ENCODE measurements around the gene RTF2. TPM values are rescaled to one million over a fixed set of nuclear protein-coding genes. Genes with fewer than 3 reads are reported as not detected.

The RTF2 gene
- total and polyA plus RNA-seq, 8 donors = 68.2 to 133 (median 127) TPM

DNA sequence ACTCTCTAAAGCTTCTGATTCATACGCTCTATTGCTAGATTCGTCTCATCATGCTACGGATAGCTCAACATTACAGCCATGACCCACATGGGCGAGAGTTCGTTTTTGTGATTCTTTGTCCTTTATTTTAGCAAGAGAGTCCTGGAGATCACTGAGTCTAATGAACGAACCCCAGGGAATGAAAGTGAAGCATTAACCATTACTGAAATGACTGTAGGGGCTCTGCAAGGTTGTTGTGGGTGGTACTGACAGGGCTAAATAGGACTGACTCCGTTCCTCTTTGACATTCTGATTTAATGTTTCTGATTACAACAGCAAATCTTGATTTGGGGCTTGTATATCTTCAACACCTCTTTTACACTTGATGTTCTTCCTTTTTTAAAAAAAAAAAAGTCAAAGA, 13.7 kb upstream of the RTF2 start:
- intact Hi-C loops (cut with DNase I) = loop anchor here in 1 of 2 donors (10.0 kb wide), 1 partner anchor 60 kb away; the partner anchor contains the start of genes AURKA and CSTF1
- Histone ChIP-seq H3K4me1 (no peaks in the 10 kb centered on the region), H3K4me3 (no peak overlapping the region), H3K9me3 (no peaks in the 10 kb centered on the region), H3K27ac (no peak overlapping the region), H3K36me3 (peaks cover 0 to 21% of the 10 kb centered on the region in 2 donors), H3K27me3 (peaks cover 0 to 7% of the 10 kb centered on the region in 2 donors)
- no peak for ATAC-seq
- DNase-seq = no peak
- TF ChIP-seq, protein P1, sequence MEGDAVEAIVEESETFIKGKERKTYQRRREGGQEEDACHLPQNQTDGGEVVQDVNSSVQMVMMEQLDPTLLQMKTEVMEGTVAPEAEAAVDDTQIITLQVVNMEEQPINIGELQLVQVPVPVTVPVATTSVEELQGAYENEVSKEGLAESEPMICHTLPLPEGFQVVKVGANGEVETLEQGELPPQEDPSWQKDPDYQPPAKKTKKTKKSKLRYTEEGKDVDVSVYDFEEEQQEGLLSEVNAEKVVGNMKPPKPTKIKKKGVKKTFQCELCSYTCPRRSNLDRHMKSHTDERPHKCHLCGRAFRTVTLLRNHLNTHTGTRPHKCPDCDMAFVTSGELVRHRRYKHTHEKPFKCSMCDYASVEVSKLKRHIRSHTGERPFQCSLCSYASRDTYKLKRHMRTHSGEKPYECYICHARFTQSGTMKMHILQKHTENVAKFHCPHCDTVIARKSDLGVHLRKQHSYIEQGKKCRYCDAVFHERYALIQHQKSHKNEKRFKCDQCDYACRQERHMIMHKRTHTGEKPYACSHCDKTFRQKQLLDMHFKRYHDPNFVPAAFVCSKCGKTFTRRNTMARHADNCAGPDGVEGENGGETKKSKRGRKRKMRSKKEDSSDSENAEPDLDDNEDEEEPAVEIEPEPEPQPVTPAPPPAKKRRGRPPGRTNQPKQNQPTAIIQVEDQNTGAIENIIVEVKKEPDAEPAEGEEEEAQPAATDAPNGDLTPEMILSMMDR (IDR thresholded peaks at IDR 0.05) = no peak

GRCh38 chr20:56458206-56458821, 10.1 kb upstream of the RTF2 start:
- Histone ChIP-seq H3K27ac (no peak overlapping the region), H3K9me3 (no peaks in the 10 kb centered on the region), H3K36me3 (peaks cover 0 to 12% of the 10 kb centered on the region in 2 donors), H3K4me1 (peaks cover 0 to 9% of the 10 kb centered on the region in 2 donors), H3K27me3 (peaks cover 0 to 7% of the 10 kb centered on the region in 2 donors), H3K4me3 (no peak overlapping the region)
- TF ChIP-seq, protein P1 (IDR thresholded peaks at IDR 0.05) = no peak
- ATAC-seq (no peak), DNase-seq (no peak)
- intact Hi-C loops (cut with DNase I) = loop anchor here in 1 of 2 donors (10.0 kb wide), 1 partner anchor 64 kb away; the partner anchor contains the start of genes AURKA and CSTF1

DNA sequence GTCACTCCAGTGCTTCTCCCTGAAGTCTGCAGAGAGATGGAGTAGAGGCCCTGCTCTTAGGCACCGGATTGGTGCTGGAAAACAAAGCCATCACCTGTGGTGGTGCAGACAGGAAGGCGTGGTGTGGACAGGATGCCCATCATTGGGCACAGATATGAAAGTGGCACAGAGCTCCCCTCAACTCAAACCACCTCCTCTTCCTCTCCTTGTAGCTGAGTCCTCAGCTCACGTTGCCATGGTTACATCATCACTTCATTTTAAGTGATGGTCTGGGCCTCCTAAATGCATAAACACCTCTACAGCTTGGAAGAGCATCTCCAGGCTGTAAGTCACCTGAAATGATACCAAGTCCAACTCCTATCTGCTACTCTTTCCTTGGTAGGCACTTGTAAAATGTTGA, 8.0 kb upstream of the RTF2 start:
- Histone ChIP-seq H3K36me3 (peaks cover 0 to 12% of the 10 kb centered on the region in 2 donors), H3K27me3 (peaks cover 0 to 7% of the 10 kb centered on the region in 2 donors), H3K4me3 (no peak overlapping the region), H3K27ac (peak overlapping the region in 1 of 2 donors; percentile 2), H3K9me3 (no peaks in the 10 kb centered on the region), H3K4me1 (peaks cover 0 to 20% of the 10 kb centered on the region in 2 donors)
- TF ChIP-seq, protein P1 (IDR thresholded peaks at IDR 0.05) = no peak
- DNase-seq (no peak), ATAC-seq (no peak)
- intact Hi-C loops (cut with DNase I) = no loop called here

GRCh38 chr20:56461576-56461975, 6.9 kb upstream of the RTF2 start:
- Histone ChIP-seq H3K27me3 (peaks cover 0 to 7% of the 10 kb centered on the region in 2 donors), H3K9me3 (no peaks in the 10 kb centered on the region), H3K4me1 (peaks cover 0 to 30% of the 10 kb centered on the region in 2 donors), H3K36me3 (peaks cover 0 to 12% of the 10 kb centered on the region in 2 donors), H3K27ac (no peak overlapping the region), H3K4me3 (no peak overlapping the region)
- ATAC-seq (no peak), DNase-seq (no peak)
- TF ChIP-seq, protein P1 (IDR thresholded peaks at IDR 0.05) = no peak
- intact Hi-C loops (cut with DNase I) = no loop called here

GRCh38 chr20:56463428-56463827, 5.0 kb upstream of the RTF2 start:
- TF ChIP-seq, protein P1 (IDR thresholded peaks at IDR 0.05) = no peak
- ATAC-seq = no peak
- Histone ChIP-seq H3K27ac (peak overlapping the region in 1 of 2 donors; percentile 13), H3K4me3 (no peak overlapping the region), H3K36me3 (peaks cover 0 to 9% of the 10 kb centered on the region in 2 donors), H3K4me1 (peaks cover 4 to 40% of the 10 kb centered on the region in 2 donors), H3K27me3 (peaks cover 0 to 1% of the 10 kb centered on the region in 2 donors), H3K9me3 (no peaks in the 10 kb centered on the region)
- intact Hi-C loops (cut with DNase I) = no loop called here
- no peak for DNase-seq
